Stimulated activated naive CD8-positive, alpha-beta T cell treated with anti-CD3 and anti-CD28 coated beads, Interleukin-15, Interleukin-2, amounts not matched to agents 100 ng/mL and 50 ng/mL, for 24 hours (primary cell): ENCODE results near the gene MAST4.

ENCODE experiments used
- H3K27ac Mint-ChIP-seq: one replicate; pipeline ENCODE4 v1.8.0; 2021; ENCODE audit warnings: mild to moderate bottlenecking, mixed read lengths
- H3K27me3 Mint-ChIP-seq: one replicate; pipeline ENCODE4 v1.8.0; 2021; ENCODE audit warnings: mixed read lengths
- H3K36me3 Mint-ChIP-seq: one replicate; pipeline ENCODE4 v1.8.0; 2021; ENCODE audit warnings: low read depth, mixed read lengths
- H3K4me1 Mint-ChIP-seq: one replicate; pipeline ENCODE4 v1.8.0; 2021; ENCODE audit warnings: low read depth, mixed read lengths
- H3K4me3 Mint-ChIP-seq: one replicate; pipeline ENCODE4 v1.8.0; 2021; ENCODE audit warnings: mild to moderate bottlenecking, mixed read lengths
- H3K9me3 Mint-ChIP-seq: one replicate; pipeline ENCODE4 v1.8.0; 2021; ENCODE audit warnings: mixed read lengths

Gene MAST4

DNA sequence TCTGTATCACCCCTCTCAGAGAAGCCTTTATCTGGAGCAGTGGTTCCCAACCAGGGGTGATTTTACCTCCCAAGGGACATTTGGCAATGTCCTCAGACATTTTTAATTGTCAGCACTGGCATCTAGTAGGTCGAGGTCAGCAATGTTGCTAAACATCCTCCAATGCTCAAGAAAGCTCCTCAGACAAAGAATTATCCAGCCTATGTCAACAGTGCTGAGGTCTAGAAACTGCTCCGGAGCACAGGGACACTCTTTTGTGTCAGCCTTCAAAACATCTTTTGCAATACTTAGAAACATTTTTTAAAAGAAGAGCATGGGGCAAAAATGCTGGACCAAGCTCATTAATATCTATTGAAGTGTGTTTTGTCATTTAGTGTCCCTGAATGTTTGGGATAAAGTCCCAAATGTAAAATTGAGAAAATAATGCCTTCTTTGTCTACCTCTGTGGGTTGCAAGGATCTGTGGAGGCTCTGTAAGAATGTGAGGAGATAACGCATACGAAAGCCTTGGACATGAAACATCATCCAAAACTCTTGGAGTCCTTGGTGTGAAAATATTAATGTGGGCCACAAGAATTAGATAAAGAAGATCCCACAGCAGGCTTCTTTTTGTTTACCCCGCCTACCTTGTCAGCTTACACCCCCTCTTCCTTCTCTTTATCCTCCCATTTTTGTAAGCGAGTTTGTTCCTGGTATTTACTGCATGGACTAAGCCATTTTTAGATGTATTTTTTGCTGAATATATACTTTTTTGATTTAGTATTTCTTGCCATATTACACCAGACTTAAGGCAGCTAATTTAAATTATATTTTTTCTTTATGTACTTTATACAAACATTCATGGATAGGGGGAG is 406.9 kb downstream of the MAST4 start:
- Mint-ChIP-seq H3K9me3 (no peaks in the 10 kb centered on the region), H3K4me3 (no peak overlapping the region), H3K27me3 (no peaks in the 10 kb centered on the region)

DNA sequence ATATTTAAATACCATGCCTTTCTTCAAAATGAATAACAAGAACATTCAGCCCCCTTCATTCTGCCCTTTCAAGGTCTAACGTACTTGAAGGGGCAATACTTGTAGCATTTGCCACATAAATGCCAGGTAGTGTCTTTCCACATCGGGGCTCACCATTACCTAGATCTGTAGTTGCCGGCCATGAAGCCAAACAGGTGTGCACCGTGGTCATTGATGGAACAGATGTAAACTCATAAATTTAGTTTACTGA is 407.4 kb downstream of the MAST4 start:
- Mint-ChIP-seq H3K36me3 (no peaks in the 10 kb centered on the region), H3K27ac (peak overlapping the region; percentile 41), H3K9me3 (no peaks in the 10 kb centered on the region), H3K27me3 (no peaks in the 10 kb centered on the region), H3K4me3 (peak overlapping the region; percentile 64), H3K4me1 (peaks cover 64% of the 10 kb centered on the region)

More for the DNA sequence above, 406.9 kb downstream of the MAST4 start:
- Mint-ChIP-seq H3K4me1 (peaks cover 59% of the 10 kb centered on the region), H3K36me3 (no peaks in the 10 kb centered on the region), H3K27ac (peak overlapping the region; percentile 41)

DNA sequence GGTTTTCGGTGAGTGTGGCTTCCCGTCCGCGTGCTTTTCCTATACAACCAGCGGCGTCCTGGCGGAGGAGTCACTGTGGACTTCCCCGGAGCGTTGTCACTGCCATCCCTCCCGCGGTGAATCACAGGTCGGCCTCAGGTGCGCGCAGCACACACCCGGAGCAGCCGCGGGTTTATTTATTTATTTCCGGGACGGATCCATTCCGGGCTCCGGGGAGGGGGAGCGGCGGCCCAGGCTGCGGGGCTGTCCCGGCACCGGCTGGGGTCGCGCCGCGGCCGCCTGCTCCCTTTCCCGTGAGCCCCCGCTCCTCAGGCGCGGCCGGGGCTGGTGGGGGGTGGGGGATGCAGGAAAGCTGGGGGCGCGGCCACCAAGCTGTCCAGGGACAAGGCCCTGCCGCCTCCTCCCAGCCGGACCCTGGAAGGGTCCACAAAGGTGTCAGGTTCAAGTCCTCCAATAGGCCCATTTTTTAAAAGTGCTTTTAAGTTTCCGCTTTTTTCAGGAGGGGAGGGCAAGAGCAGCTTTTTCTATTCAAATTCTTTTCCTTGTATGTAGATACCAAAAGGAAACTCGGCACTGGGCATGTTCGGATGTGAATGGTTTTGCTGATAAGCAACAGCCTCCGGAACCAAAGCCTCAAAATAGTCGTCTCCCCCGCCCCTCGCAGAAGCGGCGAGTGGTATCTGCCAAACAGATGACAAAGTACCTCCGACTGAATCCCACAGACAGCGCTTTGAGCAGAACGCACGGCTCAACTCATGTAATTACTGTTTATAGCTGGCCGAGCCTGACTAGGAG is 407.9 kb downstream of the MAST4 start:
- no peaks in the 10 kb centered on the region for H3K36me3 Mint-ChIP-seq
- H3K4me1 Mint-ChIP-seq, result peaks cover 69% of the 10 kb centered on the region
- H3K27ac Mint-ChIP-seq, result peak overlapping the region; percentile 93
- peak overlapping the region; percentile 93 for H3K4me3 Mint-ChIP-seq
- no peaks in the 10 kb centered on the region for H3K9me3 Mint-ChIP-seq
- H3K27me3 Mint-ChIP-seq, result no peaks in the 10 kb centered on the region

DNA sequence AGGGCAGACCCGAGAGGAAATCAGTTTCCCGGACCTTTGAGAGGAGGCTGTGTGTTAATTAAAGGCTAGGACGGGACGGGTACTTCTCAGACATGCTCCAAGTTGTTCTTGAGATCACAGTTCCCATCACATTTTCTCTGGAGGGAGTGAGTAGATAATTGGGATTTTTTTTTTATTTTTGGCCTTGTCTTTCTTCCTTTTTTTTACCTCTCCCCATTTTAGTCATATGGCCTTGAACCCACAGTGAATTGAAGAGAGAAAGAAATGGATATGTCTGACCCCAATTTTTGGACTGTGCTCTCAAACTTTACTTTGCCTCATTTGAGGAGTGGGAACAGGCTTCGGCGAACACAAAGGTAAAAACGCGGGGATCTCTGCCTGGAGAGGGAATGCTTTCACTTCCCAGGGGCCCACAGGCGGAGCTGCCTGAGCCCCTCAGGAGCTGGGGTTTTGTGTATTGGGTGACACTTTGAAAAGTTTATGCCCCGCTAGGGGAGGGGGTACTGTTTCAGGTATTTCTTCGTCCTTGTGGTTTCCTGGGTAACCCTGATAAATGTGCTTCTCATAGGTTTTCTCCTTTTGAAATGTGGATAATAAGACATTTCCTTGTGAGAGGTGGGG is 408.6 kb downstream of the MAST4 start:
- Mint-ChIP-seq H3K36me3 (no peaks in the 10 kb centered on the region), H3K4me3 (peak overlapping the region; percentile 93), H3K27ac (peak overlapping the region; percentile 93), H3K9me3 (no peaks in the 10 kb centered on the region), H3K27me3 (no peaks in the 10 kb centered on the region), H3K4me1 (peaks cover 76% of the 10 kb centered on the region)

DNA sequence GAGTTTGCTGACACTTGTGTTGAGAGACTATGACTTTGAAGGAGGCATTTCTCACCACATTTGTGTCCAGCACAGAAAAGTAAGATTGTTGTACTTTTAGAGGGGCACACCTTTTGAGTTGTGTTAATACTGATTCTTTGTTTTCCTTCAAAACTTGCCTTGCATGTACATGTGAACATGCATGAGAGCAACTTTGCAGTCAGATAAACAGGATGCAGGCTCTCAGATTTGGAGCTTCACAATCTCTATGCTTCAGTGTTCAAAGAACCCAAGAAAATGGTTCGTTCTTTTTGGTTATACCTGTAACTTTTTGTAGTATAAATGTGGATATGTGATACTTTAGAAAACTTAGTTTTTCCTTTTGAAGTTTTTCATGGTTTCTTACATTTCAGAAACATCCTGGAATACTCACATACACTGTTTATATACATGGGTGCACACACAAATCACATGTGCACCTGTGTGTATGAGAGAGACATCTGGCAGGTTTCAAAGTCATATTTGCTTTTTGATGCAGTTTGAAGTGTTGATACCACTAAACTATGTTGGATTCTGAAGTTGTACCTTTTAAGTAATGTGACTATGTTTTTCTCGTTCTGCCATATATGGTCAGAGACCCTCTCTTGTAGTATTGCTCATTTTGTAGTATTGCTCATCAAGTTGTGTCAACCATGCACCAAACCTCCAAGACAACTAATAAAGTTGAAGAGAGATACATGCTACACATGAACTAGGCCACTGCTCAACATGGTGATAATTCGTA is 409.7 kb downstream of the MAST4 start:
- Mint-ChIP-seq H3K4me1 (peaks cover 87% of the 10 kb centered on the region), H3K36me3 (no peaks in the 10 kb centered on the region), H3K9me3 (no peaks in the 10 kb centered on the region), H3K27ac (peak overlapping the region; percentile 93), H3K4me3 (peak overlapping the region; percentile 93), H3K27me3 (no peaks in the 10 kb centered on the region)

DNA sequence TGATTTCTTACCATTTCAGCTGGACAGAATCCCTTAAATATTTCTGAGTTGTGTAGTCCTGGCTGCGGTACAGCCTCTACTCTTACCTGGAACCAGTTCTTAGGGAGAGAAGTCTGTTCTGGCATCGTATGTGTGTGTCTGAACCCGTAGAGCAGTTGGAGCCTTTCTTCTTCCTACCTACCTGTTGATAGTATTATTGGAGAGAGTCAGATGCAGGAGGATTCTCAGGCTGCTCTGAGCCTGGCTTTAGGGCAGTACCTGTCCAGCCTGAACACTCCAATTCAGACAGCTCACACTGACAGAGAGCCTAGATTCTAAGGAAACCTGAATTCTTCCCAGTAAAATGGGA is 410.3 kb downstream of the MAST4 start:
- H3K27ac Mint-ChIP-seq, result peak overlapping the region; percentile 93
- no peaks in the 10 kb centered on the region for H3K27me3 Mint-ChIP-seq
- no peaks in the 10 kb centered on the region for H3K36me3 Mint-ChIP-seq
- no peaks in the 10 kb centered on the region for H3K9me3 Mint-ChIP-seq
- H3K4me3 Mint-ChIP-seq, result peak overlapping the region; percentile 93
- peaks cover 93% of the 10 kb centered on the region for H3K4me1 Mint-ChIP-seq

- H3K36me3 Mint-ChIP-seq, result no peaks in the 10 kb centered on the region
- no peaks in the 10 kb centered on the region for H3K27me3 Mint-ChIP-seq
- peak overlapping the region; percentile 93 for H3K4me3 Mint-ChIP-seq
- H3K9me3 Mint-ChIP-seq, result no peaks in the 10 kb centered on the region
- peaks cover 98% of the 10 kb centered on the region for H3K4me1 Mint-ChIP-seq
- H3K27ac Mint-ChIP-seq, result peak overlapping the region; percentile 85
Measured at GRCh38 chr5:67009028-67009427, 412.8 kb downstream of the MAST4 start.

- no peaks in the 10 kb centered on the region for H3K9me3 Mint-ChIP-seq
- H3K27me3 Mint-ChIP-seq, result no peaks in the 10 kb centered on the region
- no peaks in the 10 kb centered on the region for H3K36me3 Mint-ChIP-seq
- H3K4me3 Mint-ChIP-seq, result peak overlapping the region; percentile 1
- peaks cover 100% of the 10 kb centered on the region for H3K4me1 Mint-ChIP-seq
- H3K27ac Mint-ChIP-seq, result peak overlapping the region; percentile 77
Measured at GRCh38 chr5:67010684-67011409, 414.7 kb downstream of the MAST4 start.

DNA sequence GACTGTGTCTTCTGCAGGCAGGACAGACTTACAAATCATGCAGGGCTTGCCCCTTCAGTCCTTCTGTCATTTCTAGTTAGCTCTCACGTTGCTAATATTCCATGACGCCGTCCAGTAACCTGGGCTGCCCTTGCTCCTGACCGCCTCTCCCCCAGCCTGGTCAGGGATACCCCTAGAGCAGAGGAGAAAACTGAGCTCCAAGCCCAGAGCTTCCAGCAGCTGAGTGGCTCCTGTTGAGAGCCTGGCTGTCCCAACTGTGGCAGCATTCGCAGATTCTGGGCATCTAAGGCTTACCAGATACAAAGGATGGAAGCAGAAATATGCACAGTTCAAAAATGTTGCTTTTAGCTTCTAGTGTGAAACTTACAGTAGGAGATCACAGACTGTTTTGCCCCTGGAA is 415.2 kb downstream of the MAST4 start:
- Mint-ChIP-seq H3K36me3 (no peaks in the 10 kb centered on the region), H3K4me1 (peaks cover 96% of the 10 kb centered on the region), H3K4me3 (no peak overlapping the region)

GRCh38 chr5:67012171-67012570 is 416.0 kb downstream of the MAST4 start:
- Mint-ChIP-seq H3K4me3 (peak overlapping the region; percentile 55), H3K9me3 (no peaks in the 10 kb centered on the region), H3K27me3 (no peaks in the 10 kb centered on the region), H3K27ac (peak overlapping the region; percentile 77), H3K4me1 (peaks cover 88% of the 10 kb centered on the region), H3K36me3 (no peaks in the 10 kb centered on the region)

More for the DNA sequence above, 415.2 kb downstream of the MAST4 start:
- Mint-ChIP-seq H3K9me3 (no peaks in the 10 kb centered on the region), H3K27ac (peak overlapping the region; percentile 77), H3K27me3 (no peaks in the 10 kb centered on the region)

DNA sequence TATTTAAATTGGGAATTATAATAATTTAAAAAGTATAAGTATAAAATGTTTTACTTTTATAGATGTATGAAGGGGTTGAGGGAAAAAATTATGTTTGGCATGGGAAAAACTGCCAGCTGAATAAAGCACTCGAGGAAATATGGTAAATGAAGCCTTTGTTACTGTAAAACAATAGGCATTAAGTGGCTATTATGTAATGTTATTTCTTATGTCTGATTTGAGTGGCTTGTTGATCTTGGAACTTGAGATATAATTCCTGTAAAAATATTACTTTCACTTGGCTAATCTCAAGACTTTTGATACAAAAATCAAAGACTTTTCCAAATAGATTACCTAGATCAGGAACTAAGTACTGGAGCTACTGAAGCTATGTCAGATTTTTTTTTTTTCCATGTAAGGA is 417.5 kb downstream of the MAST4 start:
- Mint-ChIP-seq H3K4me1 (peaks cover 73% of the 10 kb centered on the region), H3K36me3 (no peaks in the 10 kb centered on the region), H3K4me3 (no peak overlapping the region), H3K9me3 (no peaks in the 10 kb centered on the region), H3K27me3 (no peaks in the 10 kb centered on the region), H3K27ac (no peak overlapping the region)

GRCh38 chr5:67014191-67014590 is 418.0 kb downstream of the MAST4 start:
- H3K27ac Mint-ChIP-seq, result peak overlapping the region; percentile 16

DNA sequence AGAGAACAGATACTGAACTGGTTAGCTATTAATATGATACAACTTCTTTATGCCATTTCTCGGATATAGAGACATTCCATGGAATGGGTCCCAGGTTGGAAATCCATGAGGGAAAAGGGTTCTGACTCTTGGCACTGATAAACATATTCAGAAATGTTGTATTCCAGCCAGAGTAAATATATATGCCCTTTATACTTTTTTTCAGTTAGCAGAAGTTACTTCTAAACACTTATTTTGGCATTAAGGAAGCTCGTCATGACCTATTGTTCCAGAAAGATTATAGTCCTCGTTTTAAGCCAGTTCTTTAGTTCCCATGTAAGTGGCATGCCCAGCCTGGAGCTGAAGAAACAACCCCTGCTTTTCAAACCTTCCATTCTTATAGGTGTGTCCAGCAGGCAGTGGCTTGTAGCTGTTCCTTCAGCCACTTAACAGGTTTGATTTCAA is 418.8 kb downstream of the MAST4 start:
- peaks cover 69% of the 10 kb centered on the region for H3K4me1 Mint-ChIP-seq
- H3K36me3 Mint-ChIP-seq, result no peaks in the 10 kb centered on the region
- H3K27me3 Mint-ChIP-seq, result no peaks in the 10 kb centered on the region
- no peak overlapping the region for H3K27ac Mint-ChIP-seq
- H3K9me3 Mint-ChIP-seq, result no peaks in the 10 kb centered on the region
- no peak overlapping the region for H3K4me3 Mint-ChIP-seq

More at GRCh38 chr5:67014191-67014590, 418.0 kb downstream of the MAST4 start:
- H3K27me3 Mint-ChIP-seq, result no peaks in the 10 kb centered on the region
- H3K4me1 Mint-ChIP-seq, result peaks cover 70% of the 10 kb centered on the region
- H3K4me3 Mint-ChIP-seq, result no peak overlapping the region
- H3K36me3 Mint-ChIP-seq, result no peaks in the 10 kb centered on the region
- no peaks in the 10 kb centered on the region for H3K9me3 Mint-ChIP-seq

DNA sequence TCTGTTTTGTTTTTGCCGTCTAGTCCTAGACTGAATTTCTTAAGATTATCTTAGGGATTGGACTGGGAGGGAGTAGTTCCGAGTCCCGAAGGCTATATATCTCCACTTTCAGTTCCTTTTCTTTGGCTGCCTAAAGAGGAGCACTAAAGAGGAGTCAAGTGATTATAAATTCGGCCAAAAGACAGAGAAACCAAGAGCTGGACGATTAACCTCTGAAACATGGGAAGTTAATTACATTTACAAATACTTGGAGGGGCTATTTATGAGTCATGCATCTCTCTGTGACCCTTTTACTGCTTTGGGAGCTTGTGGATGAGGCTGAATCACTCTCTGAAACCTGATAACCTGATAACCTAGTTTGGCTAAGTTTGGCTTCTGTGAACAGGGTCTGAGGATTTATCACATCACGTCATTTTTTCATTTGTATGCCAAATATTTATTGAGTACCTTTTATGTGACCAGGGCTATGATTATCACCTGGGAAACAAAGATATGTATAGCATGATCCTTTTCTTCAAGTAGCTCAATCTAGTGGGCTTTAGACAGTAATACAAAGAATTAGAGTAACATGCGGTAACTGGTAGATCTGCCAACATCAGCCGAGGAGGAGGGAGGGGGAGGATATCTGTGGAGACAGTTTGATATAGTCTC is 419.5 kb downstream of the MAST4 start:
- peaks cover 67% of the 10 kb centered on the region for H3K4me1 Mint-ChIP-seq
- no peak overlapping the region for H3K4me3 Mint-ChIP-seq
- no peaks in the 10 kb centered on the region for H3K9me3 Mint-ChIP-seq
- peak overlapping the region; percentile 10 for H3K27ac Mint-ChIP-seq
- H3K36me3 Mint-ChIP-seq, result no peaks in the 10 kb centered on the region
- no peaks in the 10 kb centered on the region for H3K27me3 Mint-ChIP-seq
